T1000 (cell line): ENCODE data around the gene EHD4.

Experiments
- DNase-seq: peaks from one replicate; lab custom pipeline; 2025; ENCODE audit warnings: mixed read lengths; lab: John Stamatoyannopoulos, UW

Gene EHD4

DNA sequence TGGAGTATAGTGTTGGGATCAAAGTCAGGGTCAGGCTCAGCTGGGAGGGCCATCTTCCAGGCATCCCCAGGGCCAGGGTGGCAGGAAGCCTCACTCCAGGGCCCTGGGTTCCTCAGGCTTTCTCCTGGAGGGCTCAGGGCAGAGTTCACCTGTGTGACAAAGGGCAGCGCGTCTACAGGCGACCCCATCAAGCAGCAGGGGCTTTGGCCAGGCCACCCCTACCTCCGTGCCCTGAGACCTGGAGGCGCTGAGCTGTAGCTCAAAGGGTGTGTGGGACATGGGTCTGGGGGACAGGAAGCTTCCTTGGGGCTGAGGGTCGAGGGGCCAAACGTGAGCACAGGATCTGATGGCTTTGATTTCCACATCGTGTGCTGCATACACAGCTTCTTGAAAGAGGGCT, 91.3 kb downstream of the EHD4 start:
- no peak for DNase-seq

DNA sequence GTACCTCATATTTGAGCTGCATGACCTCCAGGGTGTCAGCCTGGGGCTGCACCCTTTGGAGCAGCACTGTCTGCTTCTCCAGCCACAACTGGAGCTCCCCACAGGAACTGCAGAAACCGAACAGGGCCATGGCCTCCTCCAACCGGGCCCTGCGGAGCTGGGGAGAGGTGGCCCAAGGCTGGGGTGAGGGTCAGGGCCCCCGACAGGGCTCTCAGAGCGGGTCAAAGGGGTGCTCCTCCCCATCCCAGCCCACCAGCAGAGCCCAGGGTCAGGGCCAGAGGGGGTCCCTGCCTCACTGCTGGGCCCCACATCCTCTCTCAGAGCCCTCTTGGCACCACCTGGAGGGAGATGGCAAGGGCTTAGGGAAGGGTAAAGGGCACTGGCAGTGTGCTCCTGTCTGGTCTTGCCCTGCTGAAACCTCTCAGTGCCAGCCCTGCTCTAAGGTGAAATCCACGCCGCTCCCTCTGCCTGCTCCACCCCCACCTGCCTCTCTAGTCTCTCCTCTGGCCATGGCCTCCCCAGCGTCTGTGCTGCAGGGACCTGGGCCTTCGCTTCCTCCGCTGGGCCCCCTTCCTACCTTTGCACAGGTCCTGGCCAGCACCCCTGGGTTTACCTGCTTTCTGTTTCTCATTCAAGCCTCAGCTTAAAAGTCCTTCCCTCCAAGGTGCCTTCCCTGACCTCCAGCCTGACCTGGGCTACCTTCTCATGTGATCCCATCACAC, 92.0 kb downstream of the EHD4 start:
- no peak for DNase-seq

GRCh38 chr15:41879321-41879845, 93.0 kb downstream of the EHD4 start:
- no peak for DNase-seq

GRCh38 chr15:41878355-41878699, 94.0 kb downstream of the EHD4 start:
- DNase-seq: no peak

DNA sequence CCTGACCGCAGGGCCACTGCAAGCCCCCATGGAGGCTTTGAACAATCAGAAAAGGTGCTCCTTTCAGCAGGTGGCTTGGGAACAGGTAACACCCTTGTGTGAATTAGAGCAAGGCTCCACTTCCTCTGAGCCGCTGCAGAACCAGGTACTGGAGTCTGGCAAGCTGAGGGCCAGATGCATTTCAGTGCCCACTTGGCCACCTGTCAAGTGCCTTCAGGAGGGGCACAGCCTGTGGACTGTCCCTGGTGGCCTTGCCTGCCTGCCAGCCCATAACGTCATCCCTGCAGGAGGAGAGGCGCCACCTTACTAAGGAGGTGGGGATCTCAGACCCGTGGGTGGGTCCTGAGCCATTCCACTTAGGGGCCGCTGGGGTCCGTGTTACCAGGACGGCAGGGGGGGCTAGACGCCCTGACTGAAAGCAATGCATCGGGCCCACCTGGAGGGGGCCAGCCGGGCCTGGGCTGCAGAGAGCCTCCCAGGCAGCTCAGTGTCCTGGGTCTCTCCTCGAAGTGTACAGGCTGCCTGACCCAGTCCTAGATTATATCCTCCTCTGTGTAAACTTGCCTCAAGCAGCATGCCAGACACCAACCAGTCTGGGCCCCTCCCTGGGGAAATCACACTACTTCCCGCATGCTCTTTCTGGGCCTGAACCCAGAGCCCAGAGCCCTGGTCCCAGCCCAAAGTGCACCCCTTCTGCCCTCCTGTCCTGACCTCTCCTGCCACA, 94.6 kb downstream of the EHD4 start:
- DNase-seq: no peak

DNA sequence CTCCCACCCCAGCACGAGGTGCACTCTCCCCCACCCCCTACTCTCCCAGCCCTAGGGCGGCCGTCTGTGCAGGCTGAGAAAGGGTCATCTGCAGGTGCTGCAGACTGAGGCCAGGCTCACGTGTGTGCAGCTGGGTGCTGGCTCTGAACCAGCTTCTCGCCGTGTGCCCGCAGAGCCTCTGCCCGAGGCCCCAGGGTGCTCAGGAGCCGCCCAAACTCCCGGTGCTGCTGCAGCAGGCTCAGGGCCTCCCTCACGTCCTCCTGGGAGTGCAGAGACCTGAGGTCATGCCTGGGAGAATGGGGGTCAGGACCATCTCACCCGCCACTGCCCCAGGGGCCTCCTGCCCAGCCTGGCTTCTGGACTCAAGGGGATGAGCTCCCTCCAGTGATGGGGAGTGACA, 95.7 kb downstream of the EHD4 start:
- DNase-seq: no peak

DNA sequence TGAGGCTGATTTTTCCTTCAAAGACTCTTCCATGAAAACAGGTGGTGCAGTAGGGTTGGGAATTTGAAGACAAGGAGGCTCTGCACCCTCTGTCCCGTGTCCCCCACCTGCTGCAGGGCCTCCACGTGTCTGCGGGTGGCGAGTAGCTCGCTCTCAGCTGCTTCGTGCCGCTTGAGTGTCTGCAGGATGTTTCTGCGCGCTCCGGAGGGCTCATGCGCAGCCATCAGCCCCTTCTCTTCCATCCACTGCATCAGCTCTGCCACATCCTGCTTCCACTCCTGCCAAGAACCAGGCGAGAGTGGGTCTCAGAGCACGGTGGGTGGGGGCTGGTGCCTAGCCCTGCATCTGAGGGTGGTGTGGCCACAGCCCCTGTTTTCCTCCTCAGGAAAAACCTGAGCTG, 96.3 kb downstream of the EHD4 start:
- DNase-seq: no peak

- DNase-seq: no peak
These were observed 97.6 kb downstream of the EHD4 start for GRCh38 chr15:41874736-41875135.

GRCh38 chr15:41873711-41874110, 98.6 kb downstream of the EHD4 start:
- DNase-seq: no peak

DNA sequence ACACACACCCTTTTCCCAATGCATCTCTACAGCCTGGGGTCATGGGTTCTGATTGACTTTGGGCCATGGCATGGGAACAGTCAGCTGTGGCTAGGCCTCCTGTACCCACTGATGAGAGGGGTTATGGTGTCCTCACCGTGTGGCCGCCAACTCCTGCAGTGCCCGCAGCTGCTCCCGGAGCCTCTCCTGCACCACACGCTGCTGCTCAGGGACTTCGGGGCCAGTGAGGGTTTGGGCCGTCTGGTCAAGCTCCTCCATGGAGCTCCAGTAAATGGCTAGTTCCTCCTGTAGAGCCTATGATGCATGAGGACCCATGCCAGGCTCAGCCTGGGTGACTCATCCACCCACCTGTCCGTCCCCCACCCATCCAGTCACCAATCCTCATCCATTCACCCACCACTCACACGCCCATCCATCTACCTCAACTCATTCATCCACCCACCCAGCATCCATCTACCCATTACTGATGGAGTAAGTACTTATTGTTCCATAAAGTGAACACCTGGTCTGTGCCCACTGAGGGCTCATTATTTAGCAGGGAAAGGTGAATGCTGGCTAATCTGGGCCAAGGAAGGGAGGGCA, 100.1 kb downstream of the EHD4 start:
- no peak for DNase-seq

DNA sequence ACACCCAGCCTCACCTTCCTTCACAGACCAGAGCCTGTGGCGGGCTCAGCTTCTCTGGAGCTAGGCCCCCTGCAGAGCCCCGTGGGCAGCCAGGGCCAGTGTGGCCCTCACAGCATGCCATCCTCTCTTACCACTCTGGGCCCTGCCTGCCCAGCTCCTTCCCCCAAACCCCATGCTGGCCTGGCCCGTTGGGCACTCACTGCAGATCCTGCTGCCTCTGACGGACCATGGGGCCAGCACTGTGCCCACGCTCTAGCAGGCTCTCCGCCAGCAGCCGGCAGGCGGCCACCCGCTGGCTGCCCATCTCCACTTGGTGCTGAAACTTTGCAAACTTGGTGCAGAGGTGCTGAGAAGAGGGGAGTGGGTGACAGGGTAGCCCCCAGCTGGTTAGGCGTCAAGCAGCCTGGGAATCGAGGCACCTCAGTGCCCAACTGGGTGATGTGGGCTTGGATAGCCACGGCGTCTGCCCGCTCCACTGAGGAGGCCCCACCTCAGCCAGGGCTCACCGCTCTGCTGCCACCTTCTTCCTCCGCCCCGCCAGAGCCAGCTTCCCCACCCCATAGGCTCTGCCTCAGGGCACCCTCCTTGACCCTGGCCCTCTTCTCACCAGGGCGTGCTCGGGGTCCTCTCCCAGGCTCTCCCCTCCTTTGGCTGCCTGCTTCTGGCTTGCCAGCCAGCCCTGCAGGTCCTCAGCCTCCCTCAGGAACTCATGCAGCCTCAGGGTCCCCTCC, 101.0 kb downstream of the EHD4 start:
- no peak for DNase-seq

GRCh38 chr15:41870689-41871081, 101.7 kb downstream of the EHD4 start:
- peak; percentile 46 for DNase-seq

DNA sequence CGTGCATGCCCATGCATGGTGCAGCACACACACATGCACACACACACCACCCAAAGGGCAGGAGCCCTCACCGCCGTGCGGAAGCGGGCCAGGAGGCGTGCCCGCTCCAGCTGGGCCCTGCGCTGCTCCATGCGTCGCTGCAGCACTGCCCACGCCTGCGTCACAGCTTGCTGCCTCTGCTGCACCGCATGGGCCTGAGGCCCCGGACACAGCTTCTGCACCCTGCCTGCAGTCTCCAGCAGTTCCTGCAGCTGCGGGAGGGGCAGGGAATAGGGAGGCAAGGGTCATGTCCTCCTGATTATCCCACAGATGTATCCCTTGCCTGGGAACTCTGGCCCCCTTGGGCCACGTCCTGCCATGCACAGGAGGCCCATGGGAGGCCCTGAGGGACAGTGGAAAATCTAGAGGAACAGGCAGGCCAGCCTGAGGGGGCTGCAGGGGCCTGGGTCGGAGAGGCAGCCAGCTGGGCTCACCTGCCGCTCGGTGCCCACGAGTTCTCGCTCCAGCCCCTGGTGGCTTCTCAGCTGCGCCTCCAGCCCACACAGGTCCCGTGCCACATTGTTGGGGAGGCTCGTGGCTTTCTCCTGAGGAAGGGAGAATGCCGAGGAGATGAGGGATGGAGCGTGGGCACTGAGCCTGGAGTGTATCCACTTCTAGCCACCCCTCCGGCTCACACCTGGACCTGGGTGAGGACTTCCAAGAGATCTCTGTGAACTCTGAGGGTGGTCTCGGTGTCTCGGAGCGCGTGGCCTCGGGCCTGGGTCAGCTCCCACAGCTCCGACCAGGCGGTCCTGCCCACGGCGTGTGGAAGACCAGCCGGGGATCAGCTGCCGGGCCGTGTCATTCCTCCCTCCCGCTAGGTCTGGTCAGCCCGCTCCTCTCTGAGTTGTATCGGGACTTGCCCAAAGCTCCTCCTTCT, 102.3 kb downstream of the EHD4 start:
- DNase-seq: no peak

DNA sequence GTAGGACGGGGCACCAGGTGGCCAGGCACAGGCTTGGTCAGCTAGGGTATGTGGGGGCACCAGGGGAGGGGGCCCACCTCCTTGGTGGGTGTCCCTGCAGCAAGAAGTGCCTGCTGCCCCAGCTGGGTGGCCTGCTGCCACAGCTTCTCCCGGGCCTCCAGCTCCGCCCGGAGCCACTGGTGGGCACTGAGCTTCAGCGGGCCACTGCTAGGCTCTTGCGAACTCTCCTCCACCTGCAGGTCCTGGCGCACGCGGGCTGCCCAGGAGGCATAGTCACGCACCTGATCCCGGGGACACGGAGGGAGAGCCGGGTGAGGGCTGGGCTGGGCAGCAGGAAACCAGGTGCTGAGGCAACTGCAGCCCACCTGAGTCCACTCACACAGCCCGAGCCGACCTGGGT, 104.0 kb downstream of the EHD4 start:
- no peak for DNase-seq

- no peak for DNase-seq
These were observed 105.3 kb downstream of the EHD4 start for GRCh38 chr15:41866872-41867579.

DNA sequence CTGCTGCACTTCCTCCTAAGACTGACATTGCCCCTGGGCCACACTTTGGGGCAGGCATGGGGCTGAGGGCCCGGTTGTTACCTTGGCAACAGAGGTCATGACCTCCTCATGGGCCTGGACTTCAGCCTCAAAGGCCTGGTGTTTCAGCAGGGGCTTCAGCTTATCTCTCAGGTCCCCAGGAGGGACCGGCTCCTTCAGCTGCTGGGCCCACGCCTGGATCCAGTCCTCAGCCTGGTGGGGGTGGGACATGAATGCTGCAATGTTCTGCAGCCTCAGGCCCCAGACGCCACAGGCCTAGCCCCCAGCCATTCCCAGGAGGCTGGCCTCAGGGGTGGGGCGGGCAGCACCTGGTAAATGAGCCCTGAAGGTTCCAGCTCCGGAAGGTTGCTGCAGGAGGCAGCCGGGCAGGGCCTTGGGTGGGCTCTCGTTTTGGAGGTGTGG, 106.1 kb downstream of the EHD4 start:
- DNase-seq: no peak

GRCh38 chr15:41865490-41866055, 106.8 kb downstream of the EHD4 start:
- DNase-seq: no peak

GRCh38 chr15:41862515-41863116, 109.7 kb downstream of the EHD4 start:
- DNase-seq: no peak

DNA sequence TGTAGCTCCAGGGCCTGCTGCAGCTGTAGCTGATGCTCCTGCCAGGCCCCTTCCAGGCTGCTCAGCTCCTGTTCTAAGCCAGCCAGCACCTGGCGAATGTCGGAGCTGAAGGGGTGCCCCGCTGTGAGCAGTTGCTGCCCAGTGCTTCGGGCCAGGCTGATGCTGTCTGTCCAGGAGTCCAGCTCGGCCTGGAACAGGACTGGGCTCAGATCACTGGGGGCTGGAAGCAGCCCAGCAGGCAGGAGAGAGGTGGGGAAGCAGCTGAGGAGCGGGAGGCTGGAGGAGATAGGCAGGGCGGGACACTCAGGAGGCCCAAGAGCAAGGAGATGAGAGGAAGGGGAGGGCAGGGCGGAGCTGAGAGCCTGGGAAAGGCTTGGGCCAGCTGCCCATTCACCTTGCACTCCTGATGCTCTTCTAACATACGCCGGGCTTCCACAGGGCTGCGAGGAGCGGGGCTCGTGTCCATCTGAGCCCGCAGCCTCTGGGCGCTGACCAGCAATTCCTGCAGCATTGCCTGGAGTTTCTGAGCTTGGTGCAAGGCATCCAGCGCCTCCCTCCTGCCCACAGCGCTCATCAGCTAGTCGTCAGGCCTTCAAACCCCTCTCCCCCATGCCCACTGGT, 110.5 kb downstream of the EHD4 start:
- DNase-seq: no peak
